AG10803 (cell line): ENCODE results near the gene EEFSEC.

Experiments used
- DNase-seq: peaks from one replicate; pipeline ENCODE4 v3.0.0; 2010; ENCODE audit warnings: low read depth
- H3K4me3 ChIP-seq: 2 replicates; pipeline ENCODE4 v1.5.1; 2011; ENCODE audit warnings: mild to moderate bottlenecking, low read length, control low read depth
- CTCF ChIP-seq: conservative IDR thresholded peaks from 2 replicates; pipeline ENCODE4 v1.5.1; 2011; ENCODE audit warnings: mild to moderate bottlenecking, low read length, control low read depth, inconsistent platforms

Gene EEFSEC

DNA sequence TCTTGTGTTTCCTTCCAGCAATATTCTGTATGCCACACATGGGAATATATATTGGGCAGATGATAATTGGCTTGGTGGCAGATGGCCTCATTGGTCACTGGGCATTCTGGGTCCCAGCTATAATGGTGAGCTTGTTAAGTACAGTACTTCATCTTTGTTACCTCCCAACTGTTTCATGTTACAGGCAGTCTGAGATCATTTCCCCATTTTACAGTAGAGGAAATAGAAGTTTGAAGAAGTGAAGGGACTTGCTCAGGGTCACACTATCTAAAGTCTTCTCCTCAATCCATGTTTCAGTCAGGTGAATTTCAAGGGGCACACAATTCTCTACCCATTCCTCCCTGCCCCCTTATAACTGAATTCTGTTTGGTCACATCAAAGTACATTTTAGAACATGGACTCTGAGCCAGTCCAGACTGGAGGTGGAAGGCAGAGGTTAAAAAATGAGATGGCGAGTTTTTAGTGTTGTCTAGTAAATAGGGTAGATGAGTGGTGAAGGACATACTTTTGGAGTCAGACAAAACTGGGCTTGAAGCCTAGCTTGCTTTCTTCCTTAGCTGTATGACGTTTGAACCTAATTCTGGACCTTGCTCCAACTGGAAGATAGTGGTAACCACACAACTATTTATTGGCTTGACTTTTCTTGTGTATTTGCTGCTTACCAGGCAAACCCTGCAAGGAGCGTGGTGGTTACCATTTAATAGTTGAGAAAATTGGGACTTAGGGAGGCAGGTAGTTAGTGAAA is 2.5 kb downstream of the EEFSEC start:
- no peak for TF ChIP-seq CTCF
- H3K4me3 ChIP-seq: no peak overlapping the region
- no peak for DNase-seq

DNA sequence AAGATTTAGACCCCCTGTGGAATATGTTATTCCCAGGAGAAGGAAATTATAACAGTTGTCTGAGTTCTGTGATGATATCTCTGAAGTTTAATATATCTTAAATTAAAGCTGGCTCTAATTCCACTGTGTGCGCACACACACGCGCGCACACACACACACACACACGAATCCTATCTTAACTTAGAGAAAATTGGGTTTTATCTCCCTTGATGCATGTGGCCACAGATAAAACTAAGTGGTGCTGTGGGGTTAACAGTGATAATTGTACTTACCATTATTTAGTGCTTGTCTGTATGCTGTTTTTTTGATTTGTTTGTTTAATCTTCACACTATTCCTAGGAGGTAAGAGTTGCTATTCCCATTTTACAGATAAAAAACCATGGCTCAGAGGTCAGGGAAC is 7.4 kb downstream of the EEFSEC start:
- no peak for TF ChIP-seq CTCF
- DNase-seq: no peak
- no peak overlapping the region for H3K4me3 ChIP-seq

GRCh38 chr3:128163432-128163831 is 10.2 kb downstream of the EEFSEC start:
- no peak for TF ChIP-seq CTCF
- no peak for DNase-seq

DNA sequence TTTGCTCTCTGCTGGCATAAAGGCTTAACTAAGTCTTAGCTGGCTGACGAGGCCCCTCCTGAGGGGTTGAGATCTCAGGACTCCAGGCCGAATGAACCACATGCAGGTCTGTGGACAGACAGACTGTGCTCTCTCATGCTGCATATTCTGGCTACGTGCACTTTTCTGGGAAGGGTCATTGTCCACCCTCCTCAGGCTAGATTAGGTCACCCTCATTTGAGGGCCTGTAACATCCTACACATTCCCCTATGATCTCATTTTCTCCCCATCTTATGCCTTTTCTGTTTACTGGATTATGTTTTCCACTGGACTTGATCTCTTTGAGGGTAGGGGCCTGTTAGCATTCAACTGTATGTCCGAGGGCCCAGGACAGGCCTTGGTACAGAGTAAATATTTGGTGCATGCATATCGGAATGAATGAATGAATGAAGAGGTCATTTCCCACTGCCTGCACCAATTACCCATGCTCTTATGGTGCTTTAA is 13.7 kb downstream of the EEFSEC start:
- TF ChIP-seq CTCF: no peak
- DNase-seq: no peak
- H3K4me3 ChIP-seq: no peak overlapping the region

More at GRCh38 chr3:128163432-128163831, 10.2 kb downstream of the EEFSEC start:
- H3K4me3 ChIP-seq: no peak overlapping the region

DNA sequence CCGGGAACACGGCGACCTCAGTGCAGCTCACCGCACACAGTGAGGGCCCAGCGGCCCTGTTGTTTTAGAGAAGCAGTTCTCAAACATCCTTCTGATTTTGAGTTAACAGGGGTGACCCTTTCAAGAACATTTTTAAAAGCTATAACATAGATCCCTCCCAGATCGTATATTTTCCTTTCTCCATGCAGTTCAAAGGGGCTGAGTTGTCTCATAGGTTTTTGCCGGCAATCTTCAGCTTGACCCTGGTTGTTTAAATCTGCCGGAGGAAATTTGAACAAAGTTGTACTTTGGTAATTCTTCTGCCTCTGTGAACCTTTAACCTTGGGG is 14.3 kb downstream of the EEFSEC start:
- no peak for DNase-seq
- no peak for TF ChIP-seq CTCF
- H3K4me3 ChIP-seq: no peak overlapping the region

GRCh38 chr3:128167973-128168674 is 14.8 kb downstream of the EEFSEC start:
- H3K4me3 ChIP-seq: no peak overlapping the region
- peak; percentile 18 for DNase-seq
- no peak for TF ChIP-seq CTCF

DNA sequence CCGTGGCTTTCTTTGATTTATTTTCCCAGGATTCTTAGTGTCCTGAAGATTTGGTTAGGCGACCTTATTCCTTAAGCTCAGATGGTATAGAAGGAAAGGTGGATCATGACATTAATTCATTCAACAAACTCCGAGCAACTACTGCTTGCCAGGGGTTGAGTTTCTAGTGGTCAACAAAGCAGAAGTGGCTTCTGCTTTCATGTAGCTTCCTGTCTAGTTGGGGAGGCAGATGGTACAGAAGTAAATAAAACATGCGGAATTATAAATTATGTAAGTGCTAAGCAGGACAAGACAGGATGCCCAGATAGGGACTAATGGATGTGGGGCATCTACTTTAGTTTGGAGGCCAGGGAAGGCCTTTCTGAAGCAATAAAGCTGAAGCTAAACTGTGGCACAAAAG is 15.6 kb downstream of the EEFSEC start:
- no peak for DNase-seq
- no peak for TF ChIP-seq CTCF
- H3K4me3 ChIP-seq: no peak overlapping the region
